GM12878 (cell line): Measurements from ENCODE around the gene ZNF827. TPM values are rescaled to one million over a fixed set of nuclear protein-coding genes. Genes with fewer than 3 reads are reported as not detected.

Experiments
- ATAC-seq: fragments of 200-7000 bp; cut with Tn5 transposase; 3 replicates; pipeline ENCODE4 v1.9.1; 2020; ENCODE audit warnings: mild to moderate bottlenecking, moderate library complexity
- BruUV-seq: library from RNA; stranded (reverse); fragments of 400-500 nt; replicated peaks from 2 replicates; lab custom pipeline; 2021; lab: Mats Ljungman, UMichigan
- CTCF ChIA-PET: fragments of 300-600 bp; sonication (Branson Sonifier 250); formaldehyde crosslinking; extraction: SDS; loops from one replicate; lab custom pipeline; 2021; ENCODE audit warnings: inconsistent platforms; lab: Yijun Ruan, JAX
- POLR2A ChIA-PET: fragments of 350-600 bp; formaldehyde crosslinking; extraction: SDS; loops from one replicate; lab custom pipeline; 2021; ENCODE audit warnings: inconsistent platforms; lab: Charles Lee
- RAD21 ChIA-PET: fragments of 300-600 bp; sonication (Branson Sonifier 250); formaldehyde crosslinking; loops from one replicate; lab custom pipeline; 2023; ENCODE audit warnings: antibody characterized with exemption; ENCODE audit not compliant: unreplicated experiment; lab: Charles Lee
- SMC1A ChIA-PET: fragments of 300-600 bp; sonication (Branson Sonifier 250); formaldehyde crosslinking; loops from one replicate; lab custom pipeline; 2023; ENCODE audit not compliant: unreplicated experiment, uncharacterized antibody; lab: Charles Lee
- DNase-seq: peaks from one replicate; pipeline ENCODE4 v3.0.0-alpha.2; 2011; ENCODE audit warnings: low read depth, low spot score
- FAIRE-seq: peaks from 3 replicates; lab custom pipeline; 2011; peaks lifted over from hg19 to GRCh38; lab: Jason Lieb, UNC
- H2AFZ ChIP-seq: 2 replicates; pipeline ENCODE4 v1.6.0; 2011; ENCODE audit warnings: low read depth, low read length, control low read depth; ENCODE audit not compliant: control insufficient read depth
- H3K27ac ChIP-seq: 2 replicates; pipeline ENCODE4 v1.5.1; 2011; ENCODE audit warnings: control low read depth; ENCODE audit not compliant: control insufficient read depth, insufficient read depth
- H3K27me3 ChIP-seq, 2 experiments: replicated peaks in 1 of 2; 2 replicates each; pipeline versions ENCODE4 v1.6.0 to v1.6.1; 2011; ENCODE audit warnings: low read length in 1 of 2; ENCODE audit not compliant: control insufficient read depth in 2 of 2, insufficient read depth in 2 of 2
- H3K36me3 ChIP-seq, 2 experiments: 2 replicates each; pipeline ENCODE4 v1.5.1; 2011; ENCODE audit warnings: low read length in 1 of 2; ENCODE audit not compliant: control insufficient read depth in 2 of 2, insufficient read depth in 2 of 2
- H3K4me1 ChIP-seq: 2 replicates; pipeline ENCODE4 v1.6.1; 2011; ENCODE audit warnings: mild to moderate bottlenecking, low read length, moderate library complexity, mixed read lengths; ENCODE audit not compliant: control insufficient read depth, insufficient read depth
- H3K4me2 ChIP-seq: 2 replicates; pipeline ENCODE4 v1.6.0; 2011; ENCODE audit warnings: control low read depth; ENCODE audit not compliant: control insufficient read depth, insufficient read depth
- H3K4me3 ChIP-seq: fragments of 200-600 bp; sonication (generic); 2 replicates; pipeline ENCODE4 v1.5.1; 2016
- H3K79me2 ChIP-seq: 2 replicates; pipeline ENCODE4 v1.6.0; 2011; ENCODE audit warnings: low read length; ENCODE audit not compliant: control insufficient read depth, insufficient read depth
- H3K9ac ChIP-seq: 2 replicates; pipeline ENCODE4 v1.8.0; 2011; ENCODE audit warnings: low read length, control low read depth, mixed read lengths; ENCODE audit not compliant: control insufficient read depth, insufficient read depth
- H3K9me3 ChIP-seq: replicated peaks from 3 replicates; pipeline ENCODE4 v1.5.1; 2011; ENCODE audit warnings: mild to moderate bottlenecking, low read length; ENCODE audit not compliant: control insufficient read depth, insufficient read depth
- H4K20me1 ChIP-seq: 2 replicates; pipeline ENCODE4 v1.6.0; 2011; ENCODE audit not compliant: control insufficient read depth, insufficient read depth
- BACH1 ChIP-seq: fragments of 450-650 bp; IDR thresholded peaks from 2 replicates; pipeline ENCODE4 v1.6.1; 2017; ENCODE audit warnings: mild to moderate bottlenecking, borderline replicate concordance
- CBX5 ChIP-seq: sonication (generic); IDR thresholded peaks from 2 replicates; pipeline ENCODE4 v1.6.1; 2016; ENCODE audit warnings: low read depth, moderate library complexity, mild to moderate bottlenecking, inconsistent platforms
- CREM ChIP-seq: IDR thresholded peaks from 2 replicates; pipeline ENCODE4 v1.6.1; 2014; ENCODE audit warnings: antibody characterized with exemption, low read depth
- EGR1 ChIP-seq, 2 experiments: IDR thresholded peaks; 1 replicate in 1 of 2; 2 replicates in 1 of 2; pipeline ENCODE4 v1.6.1; 2011 to 2012; ENCODE audit warnings: low read depth in 2 of 2, low read length in 2 of 2, borderline replicate concordance in 1 of 2, mild to moderate bottlenecking in 1 of 2, moderate library complexity in 1 of 2
- POLR2A ChIP-seq: IDR thresholded peaks from 2 replicates; pipeline ENCODE4 v1.6.1; 2011; ENCODE audit warnings: low read depth, mild to moderate bottlenecking, low read length
- RCOR1 ChIP-seq: conservative IDR thresholded peaks from 2 replicates; pipeline ENCODE4 v1.6.1; 2012; ENCODE audit warnings: low read depth, low read length, improper control_type of control experiment
- SIN3A ChIP-seq: IDR thresholded peaks from 2 replicates; pipeline ENCODE4 v1.6.1; 2012; ENCODE audit warnings: low read depth, low read length, improper control_type of control experiment
- ZBED1 ChIP-seq: IDR thresholded peaks from 2 replicates; pipeline ENCODE4 v1.6.1; 2016; ENCODE audit warnings: borderline replicate concordance
- whole genome bisulfite sequencing: methylation state at CpG from one replicate; pipeline ENCODE4 v1.1.6; 2016; ENCODE audit warnings: low lambda C conversion rate; ENCODE audit not compliant: insufficient replicate concordance, insufficient coverage; ENCODE audit errors: missing lambda C conversion rate; 5-methylcytosine and 5-hydroxymethylcytosine counted together
- in situ Hi-C: fragments of 300-500 bp; cut with MboI; formaldehyde crosslinking; loops from 9 replicates; pipeline ENCODE4 v1.14.3; 2018; ENCODE audit warnings: mixed read lengths
- intact Hi-C: fragments of 100-400 bp; cut with micrococcal nuclease; formaldehyde crosslinking; loops from one replicate; pipeline ENCODE4 v1.14.2; 2022; ENCODE audit not compliant: unreplicated experiment
- polyA plus RNA-seq, 11 experiments: library from polyadenylated mRNA; depleted of rRNA in 4 of 11; unstranded in 6 of 11; stranded (reverse) in 5 of 11; fragments of >200 nt; fragmentation: Nextera tagmentation in 4 of 11; fragmentation: Illumina TruSeq in 1 of 11; extraction: Ambion mirVana in 4 of 11; extraction: Trizol in 1 of 11; gene quantifications; 1 replicate in 1 of 11; 2 replicates in 10 of 11; pipeline versions ENCODE4 v1.2.1 to v1.2.3, GENCODE V29; 2011 to 2016; ENCODE audit warnings: inconsistent platforms in 2 of 11, missing spikeins in 2 of 11, low read depth in 1 of 11
- total RNA-seq, 4 experiments: library from RNA; depleted of rRNA in 3 of 4; stranded (reverse); fragments of >200 nt in 3 of 4; fragmentation: Illumina TruSeq in 1 of 4; extraction: Trizol in 1 of 4; gene quantifications; 2 replicates each; pipeline versions ENCODE4 v1.2.1 to v1.2.3, GENCODE V29; 2013 to 2021
- TF ChIP-seq, protein P1 (sequence below): fragments of 450-650 bp; IDR thresholded peaks from 2 replicates; pipeline ENCODE4 v1.6.1; 2017; ENCODE audit warnings: antibody characterized with exemption, mild to moderate bottlenecking, moderate library complexity
- TF ChIP-seq, protein P2 (sequence below): fragments of 150-350 bp; IDR thresholded peaks from 2 replicates; pipeline ENCODE4 v1.6.1; 2014; ENCODE audit warnings: mild to moderate bottlenecking, low read depth, low read length
- TF ChIP-seq, protein P3 (sequence below): fragments of 450-650 bp; IDR thresholded peaks from 2 replicates; pipeline ENCODE4 v1.6.1; 2017; ENCODE audit warnings: mild to moderate bottlenecking
- TF ChIP-seq, protein P4 (sequence below): IDR thresholded peaks from 2 replicates; pipeline ENCODE4 v1.6.1; 2012; ENCODE audit warnings: improper control_type of control experiment, low read depth, low read length; ENCODE audit not compliant: insufficient replicate concordance

ZNF827 gene
- total and polyA plus RNA-seq, 10 of the 15 experiments (the other 5 are each of a cell fraction or from before 2014, with no cell fraction given), result 3.8 to 31.5 (median 13.6) TPM

DNA sequence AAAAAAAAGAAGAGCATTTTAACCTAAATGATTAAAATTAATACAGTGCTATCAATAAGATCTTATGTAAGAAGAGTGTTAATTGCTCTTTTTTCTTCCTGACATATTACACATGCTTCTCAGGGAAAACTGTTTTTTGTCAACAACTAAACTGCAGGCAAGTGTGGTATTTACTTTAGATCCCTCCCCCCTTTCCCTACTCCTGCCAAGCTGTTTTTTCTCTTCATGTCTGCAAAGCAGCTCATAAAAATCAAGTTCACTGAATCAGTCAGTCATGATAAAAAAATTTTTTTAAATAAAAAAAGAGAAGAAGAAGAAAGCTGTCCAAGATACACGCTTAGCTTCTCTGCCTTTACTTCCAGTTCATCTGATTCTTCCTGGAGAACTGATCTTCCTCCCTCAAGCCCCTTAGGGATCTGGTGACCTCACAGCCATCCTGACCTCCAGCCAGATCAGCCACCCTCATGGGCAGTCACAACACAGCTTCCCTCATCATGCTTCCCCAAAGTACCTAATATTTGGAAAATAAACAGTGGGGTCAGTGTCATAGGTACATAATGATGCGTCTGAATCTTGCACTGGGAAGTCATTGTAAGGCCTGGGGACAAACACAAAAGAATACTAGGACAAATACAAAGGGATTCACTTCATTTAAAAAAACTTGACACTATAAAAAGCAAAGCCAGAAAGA is 87.0 kb downstream of the ZNF827 start:
- Histone ChIP-seq H4K20me1 (no peaks in the 10 kb centered on the region), H3K27me3 (no peaks in the 10 kb centered on the region), H3K36me3 (peaks cover 0 to 6% of the 10 kb centered on the region in 2 experiments; a peak in 3 of 4 replicates), H2AFZ (no peak overlapping the region), H3K4me3 (no peak overlapping the region), H3K79me2 (no peaks in the 10 kb centered on the region), H3K9me3 (no peaks in the 10 kb centered on the region), H3K4me2 (no peak overlapping the region), H3K9ac (no peak overlapping the region), H3K4me1 (no peaks in the 10 kb centered on the region), H3K27ac (no peak overlapping the region)
- FAIRE-seq (peak; percentile 49), DNase-seq (no peak), ATAC-seq (no peak)
- no TSS peak for BruUV-seq
- in situ Hi-C loops, result no loop called here
- 97% methylated on average over 2 of the region's 2 CpGs for WGBS
- ChIA-PET RAD21 (no interaction called here), SMC1A (interaction anchor here (0.6 to 1.6 kb wide), 6 partner anchors 10 to 128 kb away, joined by 3 to 5 read pairs (median 4); no protein-coding TSS in a partner anchor), POLR2A (no interaction called here), CTCF (interaction anchor here (0.6 to 3.3 kb wide), 4 partner anchors 10 to 232 kb away, joined by 3 to 14 read pairs (median 4); no protein-coding TSS in a partner anchor)
- intact Hi-C loops, result no loop called here
- no peak for TF ChIP-seq CREM
- no peak for TF ChIP-seq CBX5
- TF ChIP-seq, protein P1, sequence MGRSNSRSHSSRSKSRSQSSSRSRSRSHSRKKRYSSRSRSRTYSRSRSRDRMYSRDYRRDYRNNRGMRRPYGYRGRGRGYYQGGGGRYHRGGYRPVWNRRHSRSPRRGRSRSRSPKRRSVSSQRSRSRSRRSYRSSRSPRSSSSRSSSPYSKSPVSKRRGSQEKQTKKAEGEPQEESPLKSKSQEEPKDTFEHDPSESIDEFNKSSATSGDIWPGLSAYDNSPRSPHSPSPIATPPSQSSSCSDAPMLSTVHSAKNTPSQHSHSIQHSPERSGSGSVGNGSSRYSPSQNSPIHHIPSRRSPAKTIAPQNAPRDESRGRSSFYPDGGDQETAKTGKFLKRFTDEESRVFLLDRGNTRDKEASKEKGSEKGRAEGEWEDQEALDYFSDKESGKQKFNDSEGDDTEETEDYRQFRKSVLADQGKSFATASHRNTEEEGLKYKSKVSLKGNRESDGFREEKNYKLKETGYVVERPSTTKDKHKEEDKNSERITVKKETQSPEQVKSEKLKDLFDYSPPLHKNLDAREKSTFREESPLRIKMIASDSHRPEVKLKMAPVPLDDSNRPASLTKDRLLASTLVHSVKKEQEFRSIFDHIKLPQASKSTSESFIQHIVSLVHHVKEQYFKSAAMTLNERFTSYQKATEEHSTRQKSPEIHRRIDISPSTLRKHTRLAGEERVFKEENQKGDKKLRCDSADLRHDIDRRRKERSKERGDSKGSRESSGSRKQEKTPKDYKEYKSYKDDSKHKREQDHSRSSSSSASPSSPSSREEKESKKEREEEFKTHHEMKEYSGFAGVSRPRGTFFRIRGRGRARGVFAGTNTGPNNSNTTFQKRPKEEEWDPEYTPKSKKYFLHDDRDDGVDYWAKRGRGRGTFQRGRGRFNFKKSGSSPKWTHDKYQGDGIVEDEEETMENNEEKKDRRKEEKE, result no peak
- TF ChIP-seq, protein P2, sequence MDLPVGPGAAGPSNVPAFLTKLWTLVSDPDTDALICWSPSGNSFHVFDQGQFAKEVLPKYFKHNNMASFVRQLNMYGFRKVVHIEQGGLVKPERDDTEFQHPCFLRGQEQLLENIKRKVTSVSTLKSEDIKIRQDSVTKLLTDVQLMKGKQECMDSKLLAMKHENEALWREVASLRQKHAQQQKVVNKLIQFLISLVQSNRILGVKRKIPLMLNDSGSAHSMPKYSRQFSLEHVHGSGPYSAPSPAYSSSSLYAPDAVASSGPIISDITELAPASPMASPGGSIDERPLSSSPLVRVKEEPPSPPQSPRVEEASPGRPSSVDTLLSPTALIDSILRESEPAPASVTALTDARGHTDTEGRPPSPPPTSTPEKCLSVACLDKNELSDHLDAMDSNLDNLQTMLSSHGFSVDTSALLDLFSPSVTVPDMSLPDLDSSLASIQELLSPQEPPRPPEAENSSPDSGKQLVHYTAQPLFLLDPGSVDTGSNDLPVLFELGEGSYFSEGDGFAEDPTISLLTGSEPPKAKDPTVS, result no peak
- no peak for TF ChIP-seq ZBED1
- TF ChIP-seq, protein P3, sequence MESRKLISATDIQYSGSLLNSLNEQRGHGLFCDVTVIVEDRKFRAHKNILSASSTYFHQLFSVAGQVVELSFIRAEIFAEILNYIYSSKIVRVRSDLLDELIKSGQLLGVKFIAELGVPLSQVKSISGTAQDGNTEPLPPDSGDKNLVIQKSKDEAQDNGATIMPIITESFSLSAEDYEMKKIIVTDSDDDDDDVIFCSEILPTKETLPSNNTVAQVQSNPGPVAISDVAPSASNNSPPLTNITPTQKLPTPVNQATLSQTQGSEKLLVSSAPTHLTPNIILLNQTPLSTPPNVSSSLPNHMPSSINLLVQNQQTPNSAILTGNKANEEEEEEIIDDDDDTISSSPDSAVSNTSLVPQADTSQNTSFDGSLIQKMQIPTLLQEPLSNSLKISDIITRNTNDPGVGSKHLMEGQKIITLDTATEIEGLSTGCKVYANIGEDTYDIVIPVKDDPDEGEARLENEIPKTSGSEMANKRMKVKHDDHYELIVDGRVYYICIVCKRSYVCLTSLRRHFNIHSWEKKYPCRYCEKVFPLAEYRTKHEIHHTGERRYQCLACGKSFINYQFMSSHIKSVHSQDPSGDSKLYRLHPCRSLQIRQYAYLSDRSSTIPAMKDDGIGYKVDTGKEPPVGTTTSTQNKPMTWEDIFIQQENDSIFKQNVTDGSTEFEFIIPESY, result no peak
- TF ChIP-seq, protein P4, sequence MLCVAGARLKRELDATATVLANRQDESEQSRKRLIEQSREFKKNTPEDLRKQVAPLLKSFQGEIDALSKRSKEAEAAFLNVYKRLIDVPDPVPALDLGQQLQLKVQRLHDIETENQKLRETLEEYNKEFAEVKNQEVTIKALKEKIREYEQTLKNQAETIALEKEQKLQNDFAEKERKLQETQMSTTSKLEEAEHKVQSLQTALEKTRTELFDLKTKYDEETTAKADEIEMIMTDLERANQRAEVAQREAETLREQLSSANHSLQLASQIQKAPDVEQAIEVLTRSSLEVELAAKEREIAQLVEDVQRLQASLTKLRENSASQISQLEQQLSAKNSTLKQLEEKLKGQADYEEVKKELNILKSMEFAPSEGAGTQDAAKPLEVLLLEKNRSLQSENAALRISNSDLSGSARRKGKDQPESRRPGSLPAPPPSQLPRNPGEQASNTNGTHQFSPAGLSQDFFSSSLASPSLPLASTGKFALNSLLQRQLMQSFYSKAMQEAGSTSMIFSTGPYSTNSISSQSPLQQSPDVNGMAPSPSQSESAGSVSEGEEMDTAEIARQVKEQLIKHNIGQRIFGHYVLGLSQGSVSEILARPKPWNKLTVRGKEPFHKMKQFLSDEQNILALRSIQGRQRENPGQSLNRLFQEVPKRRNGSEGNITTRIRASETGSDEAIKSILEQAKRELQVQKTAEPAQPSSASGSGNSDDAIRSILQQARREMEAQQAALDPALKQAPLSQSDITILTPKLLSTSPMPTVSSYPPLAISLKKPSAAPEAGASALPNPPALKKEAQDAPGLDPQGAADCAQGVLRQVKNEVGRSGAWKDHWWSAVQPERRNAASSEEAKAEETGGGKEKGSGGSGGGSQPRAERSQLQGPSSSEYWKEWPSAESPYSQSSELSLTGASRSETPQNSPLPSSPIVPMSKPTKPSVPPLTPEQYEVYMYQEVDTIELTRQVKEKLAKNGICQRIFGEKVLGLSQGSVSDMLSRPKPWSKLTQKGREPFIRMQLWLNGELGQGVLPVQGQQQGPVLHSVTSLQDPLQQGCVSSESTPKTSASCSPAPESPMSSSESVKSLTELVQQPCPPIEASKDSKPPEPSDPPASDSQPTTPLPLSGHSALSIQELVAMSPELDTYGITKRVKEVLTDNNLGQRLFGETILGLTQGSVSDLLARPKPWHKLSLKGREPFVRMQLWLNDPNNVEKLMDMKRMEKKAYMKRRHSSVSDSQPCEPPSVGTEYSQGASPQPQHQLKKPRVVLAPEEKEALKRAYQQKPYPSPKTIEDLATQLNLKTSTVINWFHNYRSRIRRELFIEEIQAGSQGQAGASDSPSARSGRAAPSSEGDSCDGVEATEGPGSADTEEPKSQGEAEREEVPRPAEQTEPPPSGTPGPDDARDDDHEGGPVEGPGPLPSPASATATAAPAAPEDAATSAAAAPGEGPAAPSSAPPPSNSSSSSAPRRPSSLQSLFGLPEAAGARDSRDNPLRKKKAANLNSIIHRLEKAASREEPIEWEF, result no peak
- TF ChIP-seq POLR2A, result no peak
- TF ChIP-seq EGR1 (IDR thresholded peaks at IDR 0.05; ENCODE audit: borderline replicate concordance in 1 of 2, low read depth in 2 of 2, low read length in 2 of 2), result no peak
- no peak for TF ChIP-seq RCOR1
- no peak for TF ChIP-seq BACH1
- no peak for TF ChIP-seq SIN3A
